Ovary (tissue), 3 donors: ENCODE measurements around the gene KIF7.

Experiments used
- CTCF ChIP-seq, 3 donors: fragments of 450-650 bp in 2 of 3; fragments of 200-600 bp in 1 of 3; IDR thresholded peaks; one replicate each; pipeline versions ENCODE4 v1.5.1 to v1.8.0; 2016 to 2022; ENCODE audit warnings: antibody characterized with exemption in 3 of 3, mild to moderate bottlenecking in 1 of 3
- EP300 ChIP-seq: sonication (generic); formaldehyde crosslinking; IDR thresholded peaks from one replicate; pipeline ENCODE4 v1.6.1; 2017; ENCODE audit warnings: antibody characterized with exemption
- POLR2A ChIP-seq: fragments of 450-650 bp; IDR thresholded peaks from one replicate; pipeline ENCODE4 v1.6.1; 2017; ENCODE audit warnings: antibody characterized with exemption, mild to moderate bottlenecking, moderate library complexity
- donor health status: DM: no; HTN: no; CAD: no.

DNA sequence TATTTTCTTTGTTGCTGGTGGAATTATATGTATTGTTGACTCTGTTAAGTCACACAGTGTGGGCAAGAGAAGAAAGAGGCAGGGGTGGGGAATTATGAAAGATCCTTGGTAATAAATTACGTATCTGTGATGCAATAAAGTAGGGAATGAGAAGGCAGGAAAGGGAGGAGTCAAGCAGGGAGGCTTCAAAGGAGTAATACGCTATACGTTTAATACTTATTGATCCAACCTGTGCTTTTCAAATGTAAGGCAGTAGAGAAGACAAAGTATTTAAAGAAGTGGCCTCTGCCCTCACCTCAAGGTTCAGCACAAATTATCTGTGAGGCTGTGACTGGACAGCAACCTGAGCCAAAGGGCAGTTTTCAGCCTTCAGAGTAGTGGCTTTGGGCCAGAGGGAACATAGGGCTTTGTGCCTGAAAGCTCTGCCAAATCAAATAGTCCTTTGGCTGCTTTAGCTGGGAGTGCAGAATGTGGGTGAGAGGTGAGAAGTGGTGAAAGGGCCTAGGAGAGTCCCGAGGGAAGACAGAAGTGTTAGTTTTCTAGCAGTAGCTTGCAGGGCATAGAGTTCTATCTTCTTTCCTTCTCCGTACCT is 25.1 kb upstream of the KIF7 start:
- TF ChIP-seq POLR2A (no peak), CTCF (IDR thresholded peaks at IDR 0.05) (no peak), EP300 (no peak)
